Fibroblast of lung (primary cell): ENCODE measurements around the gene PIAS1.

Source experiments
- CTCF ChIP-seq, 2 donors: IDR thresholded peaks in 1 of 2; conservative IDR thresholded peaks in 1 of 2; 1 replicate in 1 of 2; 2 replicates in 1 of 2; pipeline ENCODE4 v1.5.1; 2011 to 2012; ENCODE audit warnings: low read length in 2 of 2, control low read depth in 1 of 2, inconsistent platforms in 1 of 2, low read depth in 1 of 2, mild to moderate bottlenecking in 1 of 2
- EZH2 ChIP-seq: IDR thresholded peaks from 2 replicates; pipeline ENCODE4 v1.5.1; 2012; ENCODE audit warnings: low read length, control low read depth, mild to moderate bottlenecking; ENCODE audit errors: missing control alignments

GRCh38 chr15:68113751-68114150 is 59.6 kb downstream of the PIAS1 start:
- TF ChIP-seq CTCF (conservative IDR thresholded peaks at IDR 0.05 in 1 of 2, IDR thresholded peaks at IDR 0.05 in 1 of 2; ENCODE audit: low read depth in 1 of 2, low read length in 2 of 2) (no peak), EZH2 (no peak)
